Brain microvascular endothelial cell (primary cell): ENCODE results near the gene PSMC4.

Source experiments
- DNase-seq: peaks from one replicate; pipeline ENCODE4 v3.0.0-alpha.2; 2020
- H3K27ac ChIP-seq: fragments of 250-450 bp; sonication (Bioruptor Pico); 2 replicates; pipeline ENCODE4 v1.5.1; 2020; ENCODE audit warnings: mild to moderate bottlenecking, moderate library complexity
- H3K27me3 ChIP-seq: fragments of 250-450 bp; sonication (Bioruptor Pico); replicated peaks from 2 replicates; pipeline ENCODE4 v1.5.1; 2020; ENCODE audit warnings: mild to moderate bottlenecking
- H3K36me3 ChIP-seq: fragments of 250-450 bp; sonication (Bioruptor Pico); replicated peaks from 2 replicates; pipeline ENCODE4 v1.5.1; 2020; ENCODE audit warnings: mild to moderate bottlenecking
- H3K4me3 ChIP-seq: 2 replicates; pipeline ENCODE4 v1.5.1; 2011; ENCODE audit warnings: low read depth, mild to moderate bottlenecking, control low read depth, low read length, moderate library complexity
- CTCF ChIP-seq: IDR thresholded peaks from 2 replicates; pipeline ENCODE4 v1.5.1; 2011; ENCODE audit warnings: low read depth, mild to moderate bottlenecking, moderate library complexity, low read length, control low read depth, inconsistent platforms; ENCODE audit errors: missing control alignments
- in situ Hi-C: cut with HindIII; loops from 2 replicates; pipeline ENCODE4 v1.10.0; 2017; ENCODE audit warnings: low sequenced_read_pairs, low pct_ligation_motif_present

Gene PSMC4

DNA sequence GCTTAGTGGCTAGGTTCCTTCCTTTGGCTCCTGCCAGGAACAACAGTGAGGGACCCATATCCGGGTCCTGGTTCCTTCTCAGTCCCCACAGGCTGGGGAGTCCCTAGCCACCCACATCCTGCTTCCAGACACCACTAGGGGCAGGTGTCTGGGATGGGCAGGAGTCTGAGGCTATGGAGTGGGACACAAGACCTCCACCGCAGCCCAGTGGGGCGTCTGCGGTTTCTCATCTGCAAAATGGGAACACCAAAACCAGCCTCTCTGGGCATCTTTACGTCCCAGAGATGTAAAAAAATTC lies 35.7 kb upstream of the PSMC4 start:
- in situ Hi-C loops, result no loop called here
- Histone ChIP-seq H3K27ac (no peak overlapping the region), H3K36me3 (no peaks in the 10 kb centered on the region), H3K27me3 (no peaks in the 10 kb centered on the region), H3K4me3 (no peak overlapping the region)
- DNase-seq, result no peak
- no peak for TF ChIP-seq CTCF

- no peaks in the 10 kb centered on the region for H3K36me3 ChIP-seq
- no peak overlapping the region for H3K4me3 ChIP-seq
- in situ Hi-C loops, result no loop called here
- no peak for DNase-seq
- H3K27ac ChIP-seq, result no peak overlapping the region
- no peaks in the 10 kb centered on the region for H3K27me3 ChIP-seq
- TF ChIP-seq CTCF, result no peak
These were observed 34.9 kb upstream of the PSMC4 start for GRCh38 chr19:39936020-39936419.

- no peak for DNase-seq
- Histone ChIP-seq H3K27me3 (no peaks in the 10 kb centered on the region), H3K36me3 (no peaks in the 10 kb centered on the region), H3K27ac (no peak overlapping the region), H3K4me3 (no peak overlapping the region)
- no peak for TF ChIP-seq CTCF
- in situ Hi-C loops, result no loop called here
These were observed 34.3 kb upstream of the PSMC4 start for GRCh38 chr19:39936622-39937021.

GRCh38 chr19:39937094-39937720 lies 33.8 kb upstream of the PSMC4 start:
- H3K36me3 ChIP-seq, result no peaks in the 10 kb centered on the region
- H3K27me3 ChIP-seq, result no peaks in the 10 kb centered on the region
- H3K27ac ChIP-seq, result no peak overlapping the region
- in situ Hi-C loops, result no loop called here
- H3K4me3 ChIP-seq, result no peak overlapping the region
- no peak for TF ChIP-seq CTCF
- DNase-seq, result no peak

- H3K4me3 ChIP-seq, result no peak overlapping the region
- H3K36me3 ChIP-seq, result no peaks in the 10 kb centered on the region
- DNase-seq, result no peak
- no peak overlapping the region for H3K27ac ChIP-seq
- in situ Hi-C loops, result no loop called here
- no peaks in the 10 kb centered on the region for H3K27me3 ChIP-seq
- TF ChIP-seq CTCF, result no peak
These were observed 33.2 kb upstream of the PSMC4 start for GRCh38 chr19:39937787-39938186.

DNA sequence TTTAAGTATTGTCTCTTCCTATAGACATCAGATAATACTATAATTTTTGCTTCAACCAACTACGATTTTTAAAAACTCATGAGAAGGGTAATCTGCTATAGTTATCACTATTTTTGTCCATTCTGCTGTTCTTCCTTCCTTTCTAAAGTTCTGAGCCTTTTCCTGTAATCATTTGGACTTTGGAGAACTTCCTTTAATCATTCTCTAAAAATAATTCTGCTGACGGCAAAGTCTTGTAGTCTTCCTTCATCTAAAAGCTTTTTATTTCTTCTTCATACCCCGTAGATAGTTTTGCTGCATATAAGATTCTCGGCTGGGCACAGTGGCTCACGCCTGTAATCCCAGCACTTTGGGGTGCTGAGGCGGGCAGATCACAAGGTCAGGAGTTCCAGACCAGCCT lies 31.4 kb upstream of the PSMC4 start:
- in situ Hi-C loops, result no loop called here
- Histone ChIP-seq H3K4me3 (no peak overlapping the region), H3K36me3 (no peaks in the 10 kb centered on the region), H3K27me3 (no peaks in the 10 kb centered on the region), H3K27ac (no peak overlapping the region)
- TF ChIP-seq CTCF, result no peak
- DNase-seq, result no peak
